ENCODE data around the gene LIX1L. TPM values are rescaled to one million over a fixed set of nuclear protein-coding genes. Genes with fewer than 3 reads are reported as not detected.
A peak's percentile ranks its signal among the peaks of the same experiment; 100 is the strongest.
"Not testable (repeated sequence)": the region's sequence is repeated elsewhere in the genome, so short reads cannot be mapped to it uniquely, and the experiment has no call there.

Gene LIX1L
- total RNA-seq, 5 donors from 2014 or later (not counting 1 experiment from before 2014, with no cell fraction given) = 43.4 to 74.4 (median 64.2) TPM

DNA sequence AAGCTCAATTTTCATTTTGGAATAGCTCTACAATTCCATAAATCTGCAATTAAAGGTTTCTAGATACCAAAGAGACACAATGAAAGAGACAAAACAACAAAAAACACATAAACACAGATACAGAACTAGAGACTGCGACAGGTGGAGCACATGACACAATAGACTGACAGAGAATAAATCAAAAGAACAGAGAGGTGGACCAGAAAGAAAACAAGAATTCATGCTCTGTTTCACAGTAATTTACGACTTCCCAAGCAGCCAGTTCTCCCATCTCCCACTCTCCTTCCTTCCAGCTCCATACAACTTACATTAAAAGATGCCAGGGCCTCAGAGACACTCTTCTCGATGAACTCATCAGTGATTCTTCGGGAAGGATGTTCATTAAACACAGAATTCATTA, 15.4 kb downstream of the LIX1L start:
- H3K27ac Mint-ChIP-seq = peak overlapping the region; percentile 3 to 56
- ChIA-PET CTCF (interaction anchor here in 1 of 2 donors (0.6 to 0.9 kb wide), 3 partner anchors 15 to 97 kb away, joined by 3 read pairs; no protein-coding TSS in a partner anchor), POLR2A (no interaction called here)
- Histone ChIP-seq H3K4me3 (ENCODE audit: control insufficient read depth in 1 of 2, extremely low read depth in 1 of 2, low read length in 1 of 2) (no peak overlapping the region), H3K27ac (ENCODE audit: low read length) (no peak overlapping the region), H3K4me1 (ENCODE audit: control insufficient read depth in 1 of 2, extremely low read depth in 1 of 2, insufficient read depth in 2 of 2, low read length in 2 of 2) (no peaks in the 10 kb centered on the region), H3K36me3 (ENCODE audit: control insufficient read depth in 2 of 2, extremely low read depth in 1 of 2, insufficient read depth in 1 of 2, low read length in 1 of 2) (peaks cover 0 to 57% of the 10 kb centered on the region in 2 donors), H3K27me3 (replicated peaks in 1 of 2; ENCODE audit: control insufficient read depth in 2 of 2, extremely low read depth in 1 of 2, insufficient read depth in 2 of 2, low read length in 1 of 2) (no peaks in the 10 kb centered on the region), H3K9me3 (no peaks in the 10 kb centered on the region)
- WGBS (ENCODE audit: insufficient coverage) = 88% methylated on average over 4 of the region's 4 CpGs
- H3K36me3 Mint-ChIP-seq = peaks cover 32% of the 10 kb centered on the region
- H3K27me3 Mint-ChIP-seq = no peaks in the 10 kb centered on the region
- ATAC-seq (replicated peaks in 1 of 4) (no peak), DNase-seq (no peak)
- no peak overlapping the region for H3K4me3 Mint-ChIP-seq
- H3K4me1 Mint-ChIP-seq = peaks cover 9 to 14% (median 13%) of the 10 kb centered on the region in 3 donors
- H3K9me3 Mint-ChIP-seq = no peaks in the 10 kb centered on the region

GRCh38 chr1:145937436-145937835, 20.4 kb downstream of the LIX1L start:
- H3K4me1 ChIP-seq (ENCODE audit: control insufficient read depth in 1 of 2, extremely low read depth in 1 of 2, insufficient read depth in 2 of 2, low read length in 2 of 2) = peaks cover 5 to 12% of the 10 kb centered on the region in 2 experiments
- no peaks in the 10 kb centered on the region for H3K27me3 ChIP-seq (replicated peaks in 1 of 2; ENCODE audit: control insufficient read depth in 2 of 2, extremely low read depth in 1 of 2, insufficient read depth in 2 of 2, low read length in 1 of 2)
- Mint-ChIP-seq H3K36me3 (peaks cover 30% of the 10 kb centered on the region), H3K27me3 (no peaks in the 10 kb centered on the region), H3K27ac (peak overlapping the region in 1 of 2 donors; percentile 28), H3K4me1 (peaks cover 15 to 18% (median 16%) of the 10 kb centered on the region in 3 donors), H3K4me3 (no peak overlapping the region), H3K9me3 (no peaks in the 10 kb centered on the region)
- DNase-seq = no peak
- ChIA-PET POLR2A (no interaction called here), CTCF (interaction anchor here in 1 of 2 donors (0.6 to 1.0 kb wide), 2 partner anchors 29 to 31 kb away, joined by 3 to 4 read pairs; no protein-coding TSS in a partner anchor)
- WGBS (ENCODE audit: insufficient coverage) = no CpG with 5 or more reads among the region's 1 CpG
- H3K27ac ChIP-seq (ENCODE audit: low read length) = no peak overlapping the region
- no peak for ATAC-seq (replicated peaks in 1 of 4)
- no peak overlapping the region for H3K4me3 ChIP-seq (ENCODE audit: control insufficient read depth in 1 of 2, extremely low read depth in 1 of 2, low read length in 1 of 2)
- no peaks in the 10 kb centered on the region for H3K9me3 ChIP-seq
- H3K36me3 ChIP-seq (ENCODE audit: control insufficient read depth in 2 of 2, extremely low read depth in 1 of 2, insufficient read depth in 1 of 2, low read length in 1 of 2) = peaks cover 9 to 45% of the 10 kb centered on the region in 2 donors

GRCh38 chr1:145936247-145936646, 21.6 kb downstream of the LIX1L start:
- ATAC-seq (replicated peaks in 1 of 4) = no peak
- ChIA-PET CTCF (interaction anchor here in 1 of 2 donors (1.0 kb wide), 1 partner anchor 32 kb away, joined by 4 read pairs; no protein-coding TSS in a partner anchor), POLR2A (interaction anchor here in 1 of 2 donors (0.8 to 1.0 kb wide), 2 partner anchors 8 to 9 kb away, joined by 3 read pairs; partner anchors contain the start of gene RBM8A)

GRCh38 chr1:145935708-145936107, 22.1 kb downstream of the LIX1L start:
- H3K27me3 Mint-ChIP-seq = no peaks in the 10 kb centered on the region
- Histone ChIP-seq H3K36me3 (ENCODE audit: control insufficient read depth in 2 of 2, extremely low read depth in 1 of 2, insufficient read depth in 1 of 2, low read length in 1 of 2) (peaks cover 9 to 29% of the 10 kb centered on the region in 2 donors), H3K27me3 (replicated peaks in 1 of 2; ENCODE audit: control insufficient read depth in 2 of 2, extremely low read depth in 1 of 2, insufficient read depth in 2 of 2, low read length in 1 of 2) (no peaks in the 10 kb centered on the region), H3K4me3 (ENCODE audit: control insufficient read depth in 1 of 2, extremely low read depth in 1 of 2, low read length in 1 of 2) (no peak overlapping the region), H3K4me1 (ENCODE audit: control insufficient read depth in 1 of 2, extremely low read depth in 1 of 2, insufficient read depth in 2 of 2, low read length in 2 of 2) (peaks cover 9 to 19% of the 10 kb centered on the region in 2 experiments), H3K27ac (ENCODE audit: low read length) (no peak overlapping the region), H3K9me3 (no peaks in the 10 kb centered on the region)
- peaks cover 22 to 35% (median 27%) of the 10 kb centered on the region in 3 donors for H3K4me1 Mint-ChIP-seq
- H3K27ac Mint-ChIP-seq = peak overlapping the region; percentile 60 to 74
- peaks cover 23% of the 10 kb centered on the region for H3K36me3 Mint-ChIP-seq
- CTCF ChIA-PET = interaction anchor here in 1 of 2 donors (0.7 kb wide), 1 partner anchor 8 kb away, joined by 4 read pairs; no protein-coding TSS in a partner anchor
- DNase-seq (no peak), ATAC-seq (replicated peaks in 1 of 4) (no peak)
- POLR2A ChIA-PET = interaction anchor here in 1 of 2 donors (1.0 kb wide), 1 partner anchor 8 kb away, joined by 3 read pairs; the partner anchor contains the start of gene RBM8A
- no peaks in the 10 kb centered on the region for H3K9me3 Mint-ChIP-seq
- no peak overlapping the region for H3K4me3 Mint-ChIP-seq

More at GRCh38 chr1:145936247-145936646, 21.6 kb downstream of the LIX1L start:
- Histone ChIP-seq H3K4me1 (ENCODE audit: control insufficient read depth in 1 of 2, extremely low read depth in 1 of 2, insufficient read depth in 2 of 2, low read length in 2 of 2) (peaks cover 9 to 19% of the 10 kb centered on the region in 2 experiments), H3K4me3 (ENCODE audit: control insufficient read depth in 1 of 2, extremely low read depth in 1 of 2, low read length in 1 of 2) (no peak overlapping the region), H3K27ac (ENCODE audit: low read length) (no peak overlapping the region), H3K36me3 (ENCODE audit: control insufficient read depth in 2 of 2, extremely low read depth in 1 of 2, insufficient read depth in 1 of 2, low read length in 1 of 2) (peaks cover 9 to 34% of the 10 kb centered on the region in 2 donors), H3K27me3 (replicated peaks in 1 of 2; ENCODE audit: control insufficient read depth in 2 of 2, extremely low read depth in 1 of 2, insufficient read depth in 2 of 2, low read length in 1 of 2) (no peaks in the 10 kb centered on the region), H3K9me3 (no peaks in the 10 kb centered on the region)
- no peak for DNase-seq
- peaks cover 20 to 30% (median 23%) of the 10 kb centered on the region in 3 donors for H3K4me1 Mint-ChIP-seq
- WGBS (ENCODE audit: insufficient coverage) = 95% methylated on average over 3 of the region's 8 CpGs
- H3K4me3 Mint-ChIP-seq = no peak overlapping the region
- peaks cover 23% of the 10 kb centered on the region for H3K36me3 Mint-ChIP-seq
- peak overlapping the region in 1 of 2 donors; percentile 49 for H3K27ac Mint-ChIP-seq
- no peaks in the 10 kb centered on the region for H3K27me3 Mint-ChIP-seq
- no peaks in the 10 kb centered on the region for H3K9me3 Mint-ChIP-seq

DNA sequence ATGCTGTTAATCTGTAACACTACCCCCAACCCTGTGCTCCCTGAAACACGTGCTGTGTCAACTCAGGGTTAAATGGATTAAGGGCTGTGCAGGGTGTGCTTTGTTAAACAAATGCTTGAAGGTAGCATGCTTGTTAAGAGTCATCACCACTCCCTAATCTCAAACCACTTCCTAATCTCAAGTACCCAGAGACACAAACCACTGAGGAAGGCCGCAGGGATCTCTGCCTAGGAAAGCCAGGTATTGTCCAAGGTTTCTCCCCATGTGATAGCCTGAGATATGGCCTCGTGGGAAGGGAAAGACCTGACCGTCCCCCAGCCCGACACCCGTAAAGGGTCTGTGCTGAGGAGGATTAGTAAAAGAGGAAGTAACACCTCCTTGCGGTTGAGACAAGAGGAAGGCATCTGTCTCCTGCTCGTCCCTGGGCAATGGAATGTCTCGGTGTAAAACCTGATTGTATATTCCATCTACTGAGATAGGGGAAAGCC, 25.3 kb downstream of the LIX1L start:
- Mint-ChIP-seq H3K36me3 (peaks cover 23% of the 10 kb centered on the region), H3K4me3 (peak overlapping the region; percentile 41 to 55 (median 53)), H3K27ac (peak overlapping the region; percentile 92 to 97), H3K4me1 (peaks cover 28 to 42% (median 38%) of the 10 kb centered on the region in 3 donors)
- H3K9me3 ChIP-seq; H3K9me3 Mint-ChIP-seq; H3K27me3 Mint-ChIP-seq; H3K27me3 ChIP-seq (replicated peaks in 1 of 2; ENCODE audit: control insufficient read depth in 2 of 2, extremely low read depth in 1 of 2, insufficient read depth in 2 of 2, low read length in 1 of 2); POLR2A ChIA-PET; H3K4me3 ChIP-seq (ENCODE audit: control insufficient read depth in 1 of 2, extremely low read depth in 1 of 2, low read length in 1 of 2): not testable (repeated sequence)
- Histone ChIP-seq H3K4me1 (ENCODE audit: control insufficient read depth in 1 of 2, extremely low read depth in 1 of 2, insufficient read depth in 2 of 2, low read length in 2 of 2) (peaks cover 11 to 28% of the 10 kb centered on the region in 2 experiments), H3K27ac (ENCODE audit: low read length) (peak overlapping the region; percentile 66), H3K36me3 (ENCODE audit: control insufficient read depth in 2 of 2, extremely low read depth in 1 of 2, insufficient read depth in 1 of 2, low read length in 1 of 2) (peaks cover 9 to 23% of the 10 kb centered on the region in 2 donors)
- ATAC-seq (replicated peaks in 1 of 4) (peak in 1 of 4 experiments; percentile 35), DNase-seq (peak in 8 of 35 experiments; percentile 7 to 63 (median 25))
- CTCF ChIA-PET = interaction anchor here in 1 of 2 donors (1.8 kb wide), 1 partner anchor 26 kb away, joined by 6 read pairs; the partner anchor contains the start of gene LIX1L
- WGBS (ENCODE audit: insufficient coverage) = no CpG with 5 or more reads among the region's 9 CpGs

DNA sequence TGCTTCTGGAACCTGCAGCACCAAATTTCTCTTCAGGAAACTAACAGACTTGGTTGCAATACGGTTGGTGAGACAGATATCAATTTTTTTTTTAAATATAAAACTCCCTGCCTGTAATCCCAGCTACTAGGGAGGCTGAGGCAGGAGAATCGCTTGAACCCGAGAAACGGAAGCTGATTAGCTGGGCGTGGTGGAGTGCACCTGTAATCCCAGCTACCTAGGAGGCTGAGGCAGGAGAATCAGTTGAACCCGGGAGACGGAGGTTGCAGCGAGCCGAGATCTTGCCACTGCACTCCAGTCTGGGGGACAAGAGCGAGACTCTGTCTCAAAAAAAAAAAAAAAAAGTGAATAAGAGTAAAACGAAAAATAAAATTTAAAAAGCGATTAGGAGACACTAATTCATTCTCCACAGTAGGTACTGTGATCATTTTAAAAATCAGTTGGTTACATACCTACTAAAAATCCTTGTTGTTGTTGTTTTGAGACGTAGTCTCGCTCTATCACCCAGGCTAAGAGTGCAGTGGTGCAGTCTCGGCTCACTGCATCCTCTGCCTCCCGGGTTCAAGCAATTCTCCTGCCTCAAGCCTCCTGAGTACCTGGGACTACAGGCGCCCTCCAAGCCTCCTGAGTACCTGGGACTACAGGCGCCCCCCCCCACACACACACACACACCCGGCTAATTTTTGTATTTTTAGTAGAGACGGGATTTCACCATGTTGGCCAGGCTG, 29.7 kb downstream of the LIX1L start:
- H3K27ac Mint-ChIP-seq = no peak overlapping the region

More for the DNA sequence above, 29.7 kb downstream of the LIX1L start:
- Histone ChIP-seq H3K27ac (ENCODE audit: low read length) (peak overlapping the region; percentile 95), H3K9me3 (no peaks in the 10 kb centered on the region), H3K36me3 (ENCODE audit: control insufficient read depth in 2 of 2, extremely low read depth in 1 of 2, insufficient read depth in 1 of 2, low read length in 1 of 2) (peaks cover 0 to 13% of the 10 kb centered on the region in 2 donors), H3K27me3 (replicated peaks in 1 of 2; ENCODE audit: control insufficient read depth in 2 of 2, extremely low read depth in 1 of 2, insufficient read depth in 2 of 2, low read length in 1 of 2) (no peaks in the 10 kb centered on the region), H3K4me1 (ENCODE audit: control insufficient read depth in 1 of 2, extremely low read depth in 1 of 2, insufficient read depth in 2 of 2, low read length in 2 of 2) (peaks cover 16 to 34% of the 10 kb centered on the region in 2 experiments), H3K4me3 (ENCODE audit: control insufficient read depth in 1 of 2, extremely low read depth in 1 of 2, low read length in 1 of 2) (peak overlapping the region; percentile 91 to 93)
- CTCF ChIA-PET = interaction anchor here (0.5 to 3.0 kb wide), 18 partner anchors 9 to 1613 kb away, joined by 3 to 34 read pairs (median 4); partner anchors contain the start of genes ANKRD34A (in 2 of the 2), POLR3GL (in 2 of the 2), ANKRD35 (in 1 of the 2) and BCL9 (in 1 of the 2)
- 25% methylated on average over 6 of the region's 20 CpGs for WGBS (ENCODE audit: insufficient coverage)
- ATAC-seq (replicated peaks in 1 of 4) = no peak
- peaks cover 23 to 30% (median 30%) of the 10 kb centered on the region in 3 donors for H3K4me1 Mint-ChIP-seq
- no peaks in the 10 kb centered on the region for H3K27me3 Mint-ChIP-seq
- H3K4me3 Mint-ChIP-seq = peak overlapping the region; percentile 62 to 74 (median 66)
- H3K9me3 Mint-ChIP-seq = no peaks in the 10 kb centered on the region
- peaks cover 11% of the 10 kb centered on the region for H3K36me3 Mint-ChIP-seq
- DNase-seq = peak in 1 of 35 experiments; percentile 4
- POLR2A ChIA-PET = interaction anchor here (0.5 to 2.3 kb wide), 18 partner anchors 8 to 102 kb away, joined by 3 to 26 read pairs (median 4); partner anchors contain the start of genes ANKRD34A (in 2 of the 2), LIX1L (in 2 of the 2), PEX11B (in 2 of the 2) and POLR3GL (in 2 of the 2)
